Neutrophil (primary cell): ENCODE measurements around the gene NBPF6.
"Not testable (repeated sequence)": the region's sequence is repeated elsewhere in the genome, so short reads cannot be mapped to it uniquely, and the experiment has no call there.

Source experiments
- H3K27ac ChIP-seq: fragments of 200-600 bp; sonication (generic); 2 replicates; pipeline ENCODE4 v1.5.1; 2016; ENCODE audit warnings: mild to moderate bottlenecking, moderate library complexity
- H3K27me3 ChIP-seq: fragments of 200-600 bp; sonication (generic); 2 replicates; pipeline ENCODE4 v1.6.0; 2016; ENCODE audit warnings: mild to moderate bottlenecking
- H3K36me3 ChIP-seq: fragments of 200-600 bp; sonication (generic); 2 replicates; pipeline ENCODE4 v1.5.1; 2017
- H3K4me1 ChIP-seq, 2 experiments: fragments of 200-600 bp in 1 of 2; sonication (generic) in 1 of 2; 1 replicate in 1 of 2; 2 replicates in 1 of 2; pipeline versions ENCODE4 v1.5.1 to v1.6.1; 2013 to 2016; ENCODE audit warnings: low read depth in 1 of 2, low read length in 1 of 2, mild to moderate bottlenecking in 1 of 2, moderate library complexity in 1 of 2; ENCODE audit not compliant: control insufficient read depth in 1 of 2, insufficient read depth in 1 of 2
- H3K4me3 ChIP-seq, 2 experiments: fragments of 200-600 bp in 1 of 2; sonication (generic) in 1 of 2; 1 replicate in 1 of 2; 2 replicates in 1 of 2; pipeline ENCODE4 v1.5.1; 2013 to 2016; ENCODE audit warnings: low read depth in 1 of 2, low read length in 1 of 2, mild to moderate bottlenecking in 1 of 2, moderate library complexity in 1 of 2
- H3K9me3 ChIP-seq: fragments of 200-600 bp; sonication (generic); 2 replicates; pipeline ENCODE4 v1.5.1; 2016
- CTCF ChIP-seq: fragments of 200-600 bp; sonication (generic); IDR thresholded peaks from 2 replicates; pipeline ENCODE4 v1.5.1; 2016; ENCODE audit warnings: antibody characterized with exemption

The NBPF6 gene

GRCh38 chr1:108512239-108513043, 62.3 kb downstream of the NBPF6 start:
- peak; percentile 45 for TF ChIP-seq CTCF
- no peaks in the 10 kb centered on the region for H3K36me3 ChIP-seq
- no peak overlapping the region for H3K4me3 ChIP-seq
- H3K27ac ChIP-seq, result no peak overlapping the region
- peaks cover 10 to 16% of the 10 kb centered on the region in 2 experiments for H3K4me1 ChIP-seq
- H3K27me3 ChIP-seq, result no peaks in the 10 kb centered on the region
- no peaks in the 10 kb centered on the region for H3K9me3 ChIP-seq

DNA sequence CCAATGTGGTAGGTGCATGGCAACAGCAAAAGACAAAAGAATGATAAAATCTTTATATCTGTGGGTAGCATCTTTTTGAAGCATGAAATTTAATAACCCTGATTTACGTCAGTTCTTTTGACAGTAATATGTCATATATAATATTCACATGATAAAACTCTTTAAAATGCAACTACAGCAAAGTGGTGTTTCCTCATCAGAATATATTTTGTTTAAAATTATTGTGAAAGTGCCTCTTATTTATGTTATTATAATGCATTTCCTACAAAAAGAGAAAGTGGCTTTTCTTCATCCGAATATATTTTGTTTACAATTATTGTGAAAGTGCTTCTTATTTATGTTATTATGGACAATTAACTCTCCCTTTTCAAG, 62.9 kb downstream of the NBPF6 start:
- no peaks in the 10 kb centered on the region for H3K36me3 ChIP-seq
- H3K4me3 ChIP-seq, result no peak overlapping the region
- no peak overlapping the region for H3K27ac ChIP-seq
- no peaks in the 10 kb centered on the region for H3K27me3 ChIP-seq
- TF ChIP-seq CTCF, result no peak
- H3K9me3 ChIP-seq, result no peaks in the 10 kb centered on the region
- H3K4me1 ChIP-seq, result peaks cover 4 to 10% of the 10 kb centered on the region in 2 experiments

- not testable (repeated sequence) for H3K9me3 ChIP-seq, H3K4me1 ChIP-seq, H3K27me3 ChIP-seq, H3K27ac ChIP-seq, H3K4me3 ChIP-seq, H3K36me3 ChIP-seq
These were observed 63.8 kb downstream of the NBPF6 start for GRCh38 chr1:108513914-108514313.

DNA sequence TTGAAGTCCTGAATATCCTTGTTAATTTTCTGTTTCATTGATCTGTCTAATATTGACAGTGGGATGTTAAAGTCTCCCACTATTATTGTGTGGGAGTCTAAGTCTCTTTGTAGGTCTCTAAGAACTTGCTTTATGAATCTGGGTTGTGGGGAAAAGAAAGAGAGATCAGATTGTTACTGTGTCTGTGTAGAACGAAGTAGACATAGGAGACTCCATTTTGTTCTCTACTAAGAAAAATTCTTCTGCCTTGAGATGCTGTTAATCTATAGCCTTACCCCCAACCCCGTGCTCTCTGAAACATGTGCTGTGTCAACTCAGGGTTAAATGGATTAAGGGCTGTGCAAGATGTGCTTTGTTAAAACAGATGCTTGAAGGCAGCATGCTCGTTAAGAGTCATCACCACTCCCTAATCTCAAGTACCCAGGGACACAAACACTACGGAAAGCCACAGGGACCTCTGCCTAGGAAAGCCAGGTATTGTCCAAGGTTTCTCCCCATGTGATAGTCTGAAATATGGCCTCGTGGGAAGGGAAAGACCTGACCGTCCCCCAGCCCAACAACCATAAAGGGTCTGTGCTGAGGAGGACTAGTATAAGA, 67.3 kb downstream of the NBPF6 start:
- not testable (repeated sequence) for H3K27ac ChIP-seq, H3K36me3 ChIP-seq, H3K9me3 ChIP-seq, H3K27me3 ChIP-seq, H3K4me3 ChIP-seq, H3K4me1 ChIP-seq
